HFFc6 (cell line): Measurements from ENCODE around the gene MPPED1. TPM values are rescaled to one million over a fixed set of nuclear protein-coding genes. Genes with fewer than 3 reads are reported as not detected.
A peak's percentile ranks its signal among the peaks of the same experiment; 100 is the strongest.

ENCODE experiments used
- DNase-seq: peaks from one replicate; pipeline ENCODE4 v3.0.0-alpha.2; 2018
- H3K27ac Mint-ChIP-seq: 2 replicates; pipeline ENCODE4 v1.8.0; 2020; ENCODE audit warnings: mild to moderate bottlenecking, mixed read lengths
- H3K27me3 Mint-ChIP-seq: 2 replicates; pipeline ENCODE4 v1.8.0; 2021; ENCODE audit warnings: mild to moderate bottlenecking, moderate library complexity, mixed read lengths; ENCODE audit not compliant: insufficient read depth
- H3K36me3 Mint-ChIP-seq: 2 replicates; pipeline ENCODE4 v1.8.0; 2021; ENCODE audit warnings: low read depth, mixed read lengths
- H3K4me1 Mint-ChIP-seq: 2 replicates; pipeline ENCODE4 v1.8.0; 2020; ENCODE audit warnings: low read depth, mixed read lengths
- H3K4me3 Mint-ChIP-seq: 2 replicates; pipeline ENCODE4 v1.8.0; 2020; ENCODE audit warnings: mild to moderate bottlenecking, moderate library complexity, mixed read lengths
- H3K9me3 Mint-ChIP-seq: 2 replicates; pipeline ENCODE4 v1.8.0; 2020; ENCODE audit warnings: mild to moderate bottlenecking, mixed read lengths
- CTCF ChIP-seq: fragments of 200-600 bp; sonication (generic); IDR thresholded peaks from 2 replicates; pipeline ENCODE4 v1.5.0; 2021; ENCODE audit warnings: antibody characterized with exemption, mild to moderate bottlenecking
- total RNA-seq, 6 experiments: library from RNA; stranded (reverse); fragmentation: NEBNext Ultra II Directional; extraction: Animal tissue kit (Norgen Biotek cat#: 25700); gene quantifications; 2 replicates in 1 of 6; 3 replicates in 5 of 6; pipeline ENCODE4 v1.2.3, GENCODE V29; 2021

Gene MPPED1
- total RNA-seq, 6 experiments from 2014 or later: not detected

GRCh38 chr22:43512279-43512678 lies 100.5 kb downstream of the MPPED1 start:
- TF ChIP-seq CTCF: no peak
- H3K4me1 Mint-ChIP-seq: no peaks in the 10 kb centered on the region
- H3K27ac Mint-ChIP-seq: no peak overlapping the region
- no peaks in the 10 kb centered on the region; the same call in 1 of the 2 replicates for H3K27me3 Mint-ChIP-seq
- DNase-seq: no peak
- no peak overlapping the region for H3K4me3 Mint-ChIP-seq
- peaks cover 69% of the 10 kb centered on the region for H3K9me3 Mint-ChIP-seq
- H3K36me3 Mint-ChIP-seq: peaks cover 5% of the 10 kb centered on the region; the same call in 1 of the 2 replicates

GRCh38 chr22:43514476-43515157 lies 102.8 kb downstream of the MPPED1 start:
- TF ChIP-seq CTCF: no peak

GRCh38 chr22:43515411-43515810 lies 103.6 kb downstream of the MPPED1 start:
- H3K4me3 Mint-ChIP-seq: no peak overlapping the region
- TF ChIP-seq CTCF: no peak
- peaks cover 72% of the 10 kb centered on the region for H3K9me3 Mint-ChIP-seq
- peaks cover 9% of the 10 kb centered on the region for H3K36me3 Mint-ChIP-seq
- H3K27me3 Mint-ChIP-seq: no peaks in the 10 kb centered on the region; the same call in 1 of the 2 replicates
- H3K4me1 Mint-ChIP-seq: no peaks in the 10 kb centered on the region
- H3K27ac Mint-ChIP-seq: no peak overlapping the region
- DNase-seq: no peak

More at GRCh38 chr22:43514476-43515157, 102.8 kb downstream of the MPPED1 start:
- no peak for DNase-seq
- Mint-ChIP-seq H3K27ac (no peak overlapping the region), H3K9me3 (peaks cover 70% of the 10 kb centered on the region), H3K27me3 (no peaks in the 10 kb centered on the region; the same call in 1 of the 2 replicates), H3K36me3 (peaks cover 5% of the 10 kb centered on the region), H3K4me1 (no peaks in the 10 kb centered on the region), H3K4me3 (no peak overlapping the region)

DNA sequence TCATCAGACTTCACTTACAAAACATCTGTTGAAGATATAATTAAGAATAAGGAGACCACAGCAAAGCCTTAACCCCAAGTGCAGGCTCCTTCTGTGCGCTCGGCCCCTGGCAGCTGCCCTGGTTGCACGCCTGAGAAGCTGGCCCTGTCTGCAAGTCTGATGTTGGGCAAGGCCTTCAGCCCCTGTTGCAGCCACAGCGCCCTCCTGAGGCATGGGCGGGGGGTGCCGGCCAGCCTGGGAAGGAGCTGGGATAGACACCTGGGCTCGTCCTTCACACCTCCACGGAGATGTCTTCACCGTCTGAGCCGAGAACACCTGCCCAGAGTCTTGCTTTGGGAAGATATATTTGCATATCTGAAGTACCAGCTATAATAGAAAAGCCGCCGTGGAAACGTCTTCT lies 104.1 kb downstream of the MPPED1 start:
- peaks cover 9% of the 10 kb centered on the region for H3K36me3 Mint-ChIP-seq
- H3K9me3 Mint-ChIP-seq: peaks cover 75% of the 10 kb centered on the region
- TF ChIP-seq CTCF: peak; percentile 23; the same call in 1 of the 2 replicates
- no peak overlapping the region for H3K4me3 Mint-ChIP-seq
- H3K27me3 Mint-ChIP-seq: no peaks in the 10 kb centered on the region; the same call in 1 of the 2 replicates
- no peaks in the 10 kb centered on the region for H3K4me1 Mint-ChIP-seq
- H3K27ac Mint-ChIP-seq: no peak overlapping the region
- no peak for DNase-seq

GRCh38 chr22:43516386-43516785 lies 104.6 kb downstream of the MPPED1 start:
- Mint-ChIP-seq H3K27ac (no peak overlapping the region), H3K36me3 (peaks cover 9% of the 10 kb centered on the region), H3K4me1 (no peaks in the 10 kb centered on the region), H3K4me3 (no peak overlapping the region), H3K9me3 (peaks cover 73% of the 10 kb centered on the region), H3K27me3 (no peaks in the 10 kb centered on the region; the same call in 1 of the 2 replicates)
- DNase-seq: no peak
- TF ChIP-seq CTCF: no peak
